CD4-positive, alpha-beta T cell treated with Interleukin-12 subunit alpha and Interleukin-12 subunit beta, for 1 hour (primary cell): ENCODE results near the gene CACNA1B.

Experiments used
- DNase-seq: peaks from one replicate; pipeline ENCODE4 v3.0.0-alpha.2; 2020

Gene CACNA1B

GRCh38 chr9:137988051-137988450, 110.5 kb downstream of the CACNA1B start:
- DNase-seq = no peak

DNA sequence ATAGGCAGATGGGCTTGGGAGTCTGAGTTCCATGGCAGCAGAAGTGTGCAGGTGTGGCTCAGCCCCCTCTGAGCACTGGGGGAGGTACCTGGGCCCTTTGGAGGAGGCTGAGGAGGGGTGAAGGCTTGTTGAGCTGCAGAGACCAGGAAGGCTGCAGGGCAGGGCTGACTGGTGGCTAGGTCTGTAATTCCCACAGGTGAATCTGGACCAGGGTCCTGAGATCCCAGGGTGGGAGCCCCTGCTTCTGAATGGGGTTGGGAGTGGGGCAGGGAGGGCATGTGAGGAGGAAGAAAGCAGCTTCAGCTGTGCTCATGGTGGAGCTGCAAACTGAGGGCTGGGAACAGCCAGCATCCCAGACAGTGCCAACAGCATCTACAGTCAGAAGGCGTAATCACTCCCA, 111.1 kb downstream of the CACNA1B start:
- DNase-seq = no peak

GRCh38 chr9:137989156-137989555, 111.6 kb downstream of the CACNA1B start:
- DNase-seq = no peak

DNA sequence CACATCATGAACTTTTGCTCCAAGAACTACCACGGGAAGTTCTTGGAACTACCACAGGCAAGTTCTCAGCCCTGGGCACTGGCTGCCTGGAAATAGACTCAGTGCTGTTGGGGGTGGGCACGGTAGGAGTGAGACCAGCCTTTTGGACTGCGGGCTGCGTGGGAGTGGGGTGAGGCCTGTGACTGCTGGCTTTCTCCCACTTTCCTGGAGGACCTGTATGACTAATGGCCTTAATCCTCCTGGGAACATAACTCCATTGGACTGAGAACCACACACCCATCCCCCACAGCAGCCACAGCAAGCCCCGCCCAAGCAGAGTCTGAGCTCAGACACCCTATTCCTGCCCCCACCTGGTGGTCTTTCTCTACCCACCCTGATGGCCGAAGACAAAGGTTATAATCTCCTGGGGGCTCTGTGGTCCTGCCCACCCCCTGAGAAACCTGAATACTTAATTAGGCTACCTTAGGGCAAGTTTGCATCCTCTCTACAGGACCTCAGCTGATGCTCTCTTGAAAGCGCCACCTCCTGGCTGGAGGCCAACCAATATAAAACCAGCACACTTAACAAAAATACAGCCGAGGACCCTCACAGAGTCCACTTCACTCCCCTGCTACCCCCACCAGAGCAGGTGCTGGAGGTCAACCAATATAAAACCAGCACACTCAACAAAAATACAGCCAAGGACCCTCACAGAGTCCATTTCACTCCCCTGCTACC, 112.6 kb downstream of the CACNA1B start:
- DNase-seq = no peak

DNA sequence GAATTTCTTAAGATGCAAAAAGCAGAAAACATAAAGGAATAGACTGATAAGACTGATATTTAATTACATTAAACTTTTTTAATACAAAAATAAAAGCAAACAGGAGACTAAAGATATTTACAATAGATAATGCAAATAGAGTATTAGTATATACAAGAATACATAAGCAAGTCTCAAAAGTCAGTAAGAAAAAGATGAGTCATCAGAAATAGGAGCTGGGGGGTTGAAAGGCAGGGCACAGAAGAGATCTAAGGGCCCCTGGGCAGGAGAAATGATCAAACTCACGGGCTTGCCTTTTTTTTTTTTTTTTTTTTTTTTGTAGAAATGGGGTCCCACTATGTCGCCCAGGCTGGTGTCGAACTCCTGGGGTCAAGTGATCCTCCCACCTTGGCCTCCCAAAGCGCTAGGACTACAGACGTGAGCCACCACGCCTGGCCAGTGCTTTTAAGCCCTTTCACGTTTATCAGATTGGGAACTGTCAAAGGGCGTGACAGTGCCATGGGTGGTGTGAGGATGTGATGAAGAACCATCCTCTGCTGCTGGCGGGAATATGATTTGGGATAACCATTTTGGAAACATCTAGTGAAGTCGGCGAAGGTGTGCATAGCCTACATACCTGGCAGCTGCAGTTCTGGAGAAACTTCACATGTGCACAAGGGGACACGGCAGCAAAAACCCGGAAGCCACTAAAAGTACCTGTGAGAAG, 126.1 kb downstream of the CACNA1B start:
- no peak for DNase-seq

DNA sequence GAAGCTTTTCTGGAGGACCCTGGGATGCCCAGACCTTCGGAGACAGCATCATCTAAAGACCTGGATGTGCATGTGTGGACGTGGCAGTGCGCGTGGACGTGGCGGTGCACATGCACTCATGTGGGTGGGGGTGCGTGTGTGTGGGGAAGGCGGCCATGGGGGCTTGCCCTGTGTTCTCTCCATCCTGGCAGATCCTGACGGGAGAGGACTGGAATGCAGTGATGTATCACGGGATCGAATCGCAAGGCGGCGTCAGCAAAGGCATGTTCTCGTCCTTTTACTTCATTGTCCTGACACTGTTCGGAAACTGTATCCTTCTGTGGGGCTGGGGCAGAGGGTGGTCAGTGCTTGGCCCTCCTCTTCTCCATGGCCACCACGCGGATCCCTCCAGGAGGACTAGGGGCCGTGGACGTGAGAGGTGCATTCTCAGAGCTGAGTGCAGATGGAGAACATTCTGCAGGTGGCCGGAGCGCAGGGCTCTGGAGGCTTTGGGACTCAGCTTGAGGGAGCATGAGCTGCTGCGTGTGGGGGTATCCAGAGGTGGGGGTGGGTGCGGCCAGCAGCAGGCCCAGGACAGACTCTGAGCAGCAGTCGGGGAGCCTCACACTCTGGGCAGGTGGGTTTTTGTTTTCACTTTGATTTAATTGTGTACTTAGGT, 129.1 kb downstream of the CACNA1B start:
- no peak for DNase-seq

- DNase-seq = no peak
Measured at GRCh38 chr9:138007566-138007917, 130.0 kb downstream of the CACNA1B start.

GRCh38 chr9:138007918-138008841, 130.6 kb downstream of the CACNA1B start:
- DNase-seq = no peak

DNA sequence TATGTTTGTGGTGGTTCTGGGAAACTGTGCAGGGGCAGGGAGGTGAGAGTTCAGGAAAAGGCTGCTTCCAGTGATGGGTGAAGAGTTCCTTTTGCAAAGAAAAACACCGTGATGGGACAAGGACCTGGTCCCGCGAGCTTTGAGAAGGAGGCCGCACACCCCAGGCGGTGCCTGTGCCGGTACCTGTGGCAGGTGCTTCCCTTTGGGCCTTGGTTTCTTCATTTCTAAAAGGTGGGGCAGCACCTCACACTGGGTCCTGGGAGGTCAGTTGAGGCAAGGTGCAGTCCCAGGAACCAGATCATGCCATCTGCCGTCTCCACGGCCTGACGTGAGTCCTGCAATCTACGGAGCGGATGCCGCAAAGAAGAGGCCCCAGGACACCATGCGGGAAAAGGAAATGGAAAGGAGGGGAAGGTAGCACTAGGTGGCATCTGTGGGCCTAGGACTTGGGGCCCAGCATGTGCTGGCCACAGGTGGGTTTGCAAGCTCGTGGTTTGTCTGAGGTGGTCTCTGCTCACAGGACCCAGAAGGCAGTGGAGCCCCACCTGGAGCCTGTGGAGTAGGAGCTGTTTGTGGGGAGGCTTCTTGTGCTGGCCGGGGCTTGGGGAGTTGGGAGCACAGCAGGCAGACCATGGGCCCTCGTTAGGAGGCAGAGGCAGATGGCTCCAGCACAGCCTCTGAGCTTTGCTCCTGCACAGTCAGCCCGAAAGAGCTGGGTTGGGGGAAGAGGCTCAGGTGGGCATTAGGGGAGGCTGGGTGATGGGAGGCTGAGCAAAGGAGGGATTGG, 131.6 kb downstream of the CACNA1B start:
- no peak for DNase-seq

GRCh38 chr9:138009803-138010690, 132.5 kb downstream of the CACNA1B start:
- DNase-seq = no peak

- no peak for DNase-seq
Measured at GRCh38 chr9:138010861-138011260, 133.3 kb downstream of the CACNA1B start.

DNA sequence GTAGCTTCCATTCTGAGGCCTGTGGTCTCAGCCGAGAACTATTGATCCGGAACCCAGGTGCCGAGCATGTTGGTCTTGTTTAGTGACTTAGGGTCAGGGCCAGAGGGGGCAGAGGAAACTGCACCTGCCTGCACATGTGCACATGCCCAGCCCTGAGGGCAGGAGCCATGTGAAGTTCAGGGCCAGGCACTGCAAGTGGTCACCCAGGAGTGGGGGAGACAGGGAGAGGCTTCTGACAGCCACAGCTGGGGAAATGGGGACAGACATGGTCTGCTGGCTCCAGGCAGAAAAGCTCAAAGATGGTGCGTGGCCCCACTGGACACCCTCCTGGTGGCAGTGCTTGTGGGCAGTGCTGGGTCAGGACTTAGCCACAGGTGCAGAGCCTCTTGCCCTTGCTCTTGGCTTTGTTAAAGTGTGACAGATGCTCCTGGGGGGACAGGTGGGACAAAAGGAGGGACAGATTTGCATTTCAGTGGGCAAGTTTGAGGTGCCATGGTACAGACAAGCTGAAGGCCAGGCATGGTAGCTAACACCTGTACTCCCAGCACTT, 134.4 kb downstream of the CACNA1B start:
- no peak for DNase-seq

GRCh38 chr9:138013273-138013672, 135.7 kb downstream of the CACNA1B start:
- DNase-seq = no peak

GRCh38 chr9:138013836-138014562, 136.4 kb downstream of the CACNA1B start:
- DNase-seq = no peak

GRCh38 chr9:138014563-138014945, 137.0 kb downstream of the CACNA1B start:
- no peak for DNase-seq

DNA sequence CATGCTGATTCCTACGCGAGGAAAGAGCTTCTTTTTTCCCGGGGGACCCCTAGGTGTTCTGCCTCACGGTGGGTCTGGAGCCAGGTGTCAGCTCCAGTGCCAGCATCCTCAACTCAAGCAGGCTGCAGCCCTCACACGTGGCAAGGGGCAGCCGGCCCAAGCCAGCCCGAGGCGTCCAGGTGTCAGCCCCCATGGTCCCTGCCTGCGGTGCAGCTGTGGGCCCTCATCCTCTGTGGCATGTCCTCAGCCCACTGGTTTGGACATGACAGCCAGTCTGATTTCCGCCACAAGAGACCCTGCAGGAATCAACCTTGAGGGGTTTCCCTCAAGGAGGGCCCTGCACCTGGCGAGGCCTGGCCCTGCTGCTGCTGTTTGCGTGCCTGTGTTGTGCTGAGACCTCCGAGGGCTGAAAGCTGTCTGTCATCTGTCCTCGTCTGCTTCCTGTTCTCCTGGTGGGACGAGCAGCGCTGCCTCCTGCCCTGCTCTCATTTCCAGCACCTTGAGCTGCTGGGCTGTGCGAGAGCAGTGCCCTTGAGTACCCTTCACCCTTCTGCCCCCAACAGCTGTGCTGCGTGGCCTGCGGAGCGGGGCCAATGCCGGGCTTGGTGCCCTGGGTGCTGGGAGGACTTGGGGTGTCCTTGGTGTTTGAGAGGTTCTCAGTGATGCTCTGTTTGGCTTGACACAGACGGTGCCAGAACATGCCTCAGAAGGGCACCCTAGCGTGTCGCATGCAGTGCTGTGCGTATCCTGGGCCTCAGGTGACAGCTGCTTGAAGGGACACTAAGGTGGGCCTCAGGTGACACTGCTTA, 137.6 kb downstream of the CACNA1B start:
- no peak for DNase-seq

DNA sequence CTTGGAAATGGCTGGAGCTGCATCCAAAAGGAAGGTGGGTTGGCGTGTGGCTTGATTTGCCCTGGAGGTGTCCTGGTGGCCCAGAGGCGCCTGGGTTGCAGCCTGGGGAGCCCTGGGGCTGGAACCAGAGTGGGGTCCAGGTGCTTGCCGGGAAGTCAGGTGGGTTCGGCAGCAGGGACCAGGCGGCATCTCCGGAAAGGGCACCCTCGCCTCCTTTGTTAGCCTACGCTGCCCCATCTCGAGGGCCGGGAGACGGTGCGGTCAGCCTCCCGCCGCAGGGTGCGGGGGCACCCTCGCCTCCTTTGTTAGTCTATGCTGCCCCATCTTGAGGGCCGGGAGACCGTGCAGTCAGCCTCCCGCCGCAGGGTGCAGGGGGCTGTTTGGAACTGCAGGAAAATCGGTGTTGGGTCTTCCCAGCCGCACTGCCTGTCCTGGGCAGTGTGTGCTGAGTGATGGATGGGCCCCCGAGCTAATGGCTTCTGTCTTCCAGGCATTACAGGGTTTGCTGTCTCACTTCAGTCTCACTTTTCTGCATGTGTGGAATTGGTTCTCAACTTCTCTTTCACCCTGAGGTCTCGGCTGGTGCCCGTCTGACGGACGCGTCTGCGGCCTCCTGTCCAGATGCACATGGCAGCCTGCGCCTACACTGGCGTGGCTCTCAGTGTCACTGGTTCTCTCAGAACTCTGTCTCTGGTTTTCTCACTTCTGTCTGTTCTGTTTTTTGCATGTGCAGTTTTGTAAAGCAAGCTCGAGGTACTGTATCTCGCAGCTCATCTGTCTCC, 139.0 kb downstream of the CACNA1B start:
- no peak for DNase-seq

DNA sequence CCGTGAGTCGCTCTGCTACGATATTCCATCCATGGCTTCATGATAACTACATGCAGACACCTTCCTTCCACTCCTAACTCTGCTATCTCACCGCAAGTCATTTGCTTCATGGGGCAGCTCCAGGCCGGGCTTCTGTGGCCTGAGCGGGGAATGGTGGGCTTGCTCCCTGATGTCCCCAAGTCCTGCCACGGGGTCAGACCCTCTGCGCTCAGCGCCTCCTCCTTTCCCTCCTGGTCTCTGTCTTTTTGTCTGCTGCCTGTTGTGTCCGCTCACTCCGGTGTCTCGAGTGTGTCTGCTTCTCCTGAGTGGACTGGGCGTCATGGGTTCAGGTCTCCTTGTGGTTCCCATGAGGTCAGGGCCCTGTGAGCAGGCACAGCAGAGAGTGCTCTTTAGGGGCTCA, 139.6 kb downstream of the CACNA1B start:
- DNase-seq = no peak
